ENCODE results near the gene RNF128.
A peak's percentile ranks its signal among the peaks of the same experiment; 100 is the strongest.

The RNF128 gene

GRCh38 chrX:106726485-106727437 lies at the start of gene RNF128:
TSS of gene RNF128 (plus strand) at chrX:106726701. CDS start at chrX:106726914, 213 bp downstream.
- peak in 1 of 2 donors; percentile 3 for DNase-seq

GRCh38 chrX:106680716-106681115 lies 45.8 kb upstream of the RNF128 start:
- no peak for DNase-seq

- no peak for DNase-seq
These were observed 42.3 kb upstream of the RNF128 start for GRCh38 chrX:106684207-106684606.

GRCh38 chrX:106692425-106693065 lies 34.0 kb upstream of the RNF128 start:
- DNase-seq: no peak

GRCh38 chrX:106696502-106696901 lies 30.0 kb upstream of the RNF128 start:
- no peak for DNase-seq

- no peak for DNase-seq
These were observed 27.8 kb upstream of the RNF128 start for GRCh38 chrX:106698693-106699092.

- no peak for DNase-seq
These were observed 23.9 kb upstream of the RNF128 start for GRCh38 chrX:106702636-106703035.

- no peak for DNase-seq
These were observed 20.0 kb upstream of the RNF128 start for GRCh38 chrX:106706466-106706865.

- no peak for DNase-seq
These were observed 18.6 kb upstream of the RNF128 start for GRCh38 chrX:106707771-106708454.

GRCh38 chrX:106710771-106711170 lies 15.7 kb upstream of the RNF128 start:
- no peak for DNase-seq

GRCh38 chrX:106711375-106711774 lies 15.1 kb upstream of the RNF128 start:
- DNase-seq: no peak

- DNase-seq: no peak
These were observed 10.5 kb upstream of the RNF128 start for GRCh38 chrX:106716004-106716403.

- no peak for DNase-seq
These were observed 10.0 kb upstream of the RNF128 start for GRCh38 chrX:106716463-106716862.

GRCh38 chrX:106718709-106719108 lies 7.8 kb upstream of the RNF128 start:
- DNase-seq: no peak

- no peak for DNase-seq
These were observed 570 bp upstream of the RNF128 start for GRCh38 chrX:106725931-106726330.

- no peak for DNase-seq
These were observed 1.8 kb downstream of the RNF128 start for GRCh38 chrX:106728337-106728736.

- no peak for DNase-seq
These were observed 3.9 kb downstream of the RNF128 start for GRCh38 chrX:106730401-106730800.

GRCh38 chrX:106731590-106731989 lies 5.1 kb downstream of the RNF128 start:
- no peak for DNase-seq

GRCh38 chrX:106734827-106735226 lies 8.3 kb downstream of the RNF128 start:
- no peak for DNase-seq

- DNase-seq: no peak
These were observed 13.8 kb downstream of the RNF128 start for GRCh38 chrX:106740193-106740780.

- no peak for DNase-seq
These were observed 15.7 kb downstream of the RNF128 start for GRCh38 chrX:106742193-106742592.

- DNase-seq: no peak
These were observed 16.3 kb downstream of the RNF128 start for GRCh38 chrX:106742805-106743204.

GRCh38 chrX:106748377-106748776 lies 21.9 kb downstream of the RNF128 start:
- no peak for DNase-seq

All from activated CD4-positive, alpha-beta T cell treated with anti-CD3 and anti-CD28 coated beads for 4 hours (primary cell).